HG02885 (cell line): Measurements from ENCODE around the gene NTNG1.

Source experiments
- ATAC-seq: cut with Tn5 transposase; IDR thresholded peaks from one replicate; pipeline ENCODE4 v1.9.1; 2021; ENCODE audit warnings: mild to moderate bottlenecking; ENCODE audit not compliant: unreplicated experiment, poor library complexity

Gene NTNG1

DNA sequence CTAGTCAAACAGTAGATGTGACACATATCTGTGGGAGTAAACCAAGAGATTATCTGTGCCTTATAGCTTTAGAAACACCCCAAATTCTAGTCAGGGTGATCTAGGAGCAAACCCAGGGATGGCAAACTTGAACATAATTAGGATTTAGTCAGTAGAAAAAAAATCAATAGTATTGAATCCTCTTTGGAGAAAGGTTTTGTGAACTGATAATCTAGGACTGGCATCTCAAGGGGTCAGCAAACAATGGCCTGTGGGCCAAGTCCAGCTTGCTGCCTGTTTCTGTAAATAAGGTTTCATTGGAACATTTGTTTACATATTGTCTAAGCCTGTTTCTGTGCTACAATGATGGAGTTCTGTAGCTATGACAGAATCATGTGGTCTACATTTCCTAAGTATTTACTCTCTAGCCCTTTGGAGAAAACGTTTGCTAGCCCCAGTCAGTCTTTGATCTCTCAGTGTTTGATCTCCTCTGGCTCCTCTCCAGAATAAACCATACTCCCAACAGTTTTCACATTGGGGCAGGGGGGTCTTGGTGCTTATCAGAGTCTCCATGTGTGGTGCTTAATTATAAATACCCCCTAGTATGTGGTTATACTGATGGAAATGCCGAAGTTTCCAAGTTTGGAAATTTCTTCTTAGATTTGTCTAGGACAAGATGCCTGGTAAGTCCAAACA is 385.8 kb downstream of the NTNG1 start:
- no peak for ATAC-seq

DNA sequence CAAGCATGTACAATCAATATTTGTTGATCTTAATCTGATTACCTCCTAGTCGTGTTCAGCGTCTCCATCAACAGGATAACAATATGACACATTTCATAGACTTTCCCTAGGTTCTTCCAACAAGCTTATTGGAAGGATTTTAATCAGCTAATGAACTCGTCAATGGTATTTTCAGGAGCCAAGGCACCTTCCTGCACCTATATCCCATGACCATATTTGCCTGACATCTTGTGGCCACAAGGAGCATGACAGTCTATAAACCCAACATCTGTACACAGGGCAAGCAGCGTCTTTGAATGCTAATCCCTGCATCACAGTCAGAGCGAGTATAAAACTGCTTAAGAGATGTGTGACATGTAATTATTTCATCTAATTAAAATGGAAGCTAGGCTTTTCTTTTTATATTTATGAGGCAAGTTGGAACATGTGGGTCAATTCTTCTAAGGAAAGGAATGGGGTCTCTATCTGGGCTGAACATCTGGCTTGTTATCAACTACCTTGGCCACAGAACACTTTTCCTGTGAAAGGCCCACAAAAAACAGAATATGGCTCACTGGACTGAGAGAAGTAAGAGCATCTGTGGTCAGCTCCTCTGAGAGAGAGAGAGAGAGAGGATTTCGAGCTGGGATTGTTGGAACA is 388.8 kb downstream of the NTNG1 start:
- peak; percentile 98 for ATAC-seq

DNA sequence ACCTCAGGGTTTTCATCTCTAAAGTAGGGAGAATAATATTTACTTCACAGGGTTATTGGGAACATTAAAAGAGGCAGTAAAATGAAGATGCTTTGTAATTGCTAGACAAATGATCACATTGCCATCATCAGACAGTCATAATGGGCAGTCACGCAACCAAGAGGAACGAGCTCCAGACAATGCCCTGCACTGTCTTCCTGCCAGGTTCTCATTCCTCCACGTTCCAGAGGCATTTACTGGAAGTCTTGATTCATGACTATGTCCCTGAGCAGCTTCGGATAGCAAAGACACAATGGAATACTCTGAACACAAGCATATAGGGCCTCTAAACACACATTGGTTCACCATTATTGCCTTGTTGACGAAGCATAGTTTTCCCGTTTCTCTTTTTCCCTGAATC is 389.7 kb downstream of the NTNG1 start:
- ATAC-seq = no peak

DNA sequence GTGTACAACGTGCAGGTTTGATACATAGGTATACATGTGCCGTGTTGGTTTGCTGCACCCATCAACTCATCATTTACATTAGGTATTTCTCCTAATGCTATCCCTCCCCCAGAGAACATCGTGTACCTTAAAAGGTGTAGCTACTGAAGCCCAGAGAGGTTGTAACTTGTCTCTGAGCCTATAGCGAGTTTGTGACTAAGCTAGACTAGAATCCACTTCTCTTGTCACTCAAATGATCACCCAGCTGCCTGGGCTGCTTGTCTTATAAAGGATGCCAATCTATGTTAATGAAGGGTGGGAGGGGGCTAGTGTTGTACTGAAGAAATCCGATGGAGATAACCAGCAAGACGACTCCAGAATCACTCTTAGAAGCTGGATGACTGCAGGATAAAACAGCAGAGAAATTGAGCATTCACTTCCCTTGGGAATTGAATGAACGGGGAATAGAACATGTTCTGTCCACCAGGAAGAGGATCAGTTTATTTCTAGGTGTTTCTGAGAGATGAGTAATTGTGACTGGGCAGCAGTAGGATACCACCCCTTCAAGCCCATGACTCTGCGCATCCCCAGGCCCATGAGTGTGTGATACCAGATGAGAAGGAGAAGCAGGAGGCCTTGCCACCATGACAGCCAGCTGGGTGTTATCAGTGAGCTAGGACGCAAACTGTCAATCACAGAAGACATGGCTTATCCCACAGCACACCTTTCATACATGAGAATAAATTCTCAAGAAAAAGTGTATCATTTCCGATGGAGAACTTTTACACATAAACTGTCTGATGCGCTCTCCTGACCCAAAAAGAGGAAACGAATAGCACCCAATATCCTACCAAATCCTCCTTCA is 390.4 kb downstream of the NTNG1 start:
- no peak for ATAC-seq

DNA sequence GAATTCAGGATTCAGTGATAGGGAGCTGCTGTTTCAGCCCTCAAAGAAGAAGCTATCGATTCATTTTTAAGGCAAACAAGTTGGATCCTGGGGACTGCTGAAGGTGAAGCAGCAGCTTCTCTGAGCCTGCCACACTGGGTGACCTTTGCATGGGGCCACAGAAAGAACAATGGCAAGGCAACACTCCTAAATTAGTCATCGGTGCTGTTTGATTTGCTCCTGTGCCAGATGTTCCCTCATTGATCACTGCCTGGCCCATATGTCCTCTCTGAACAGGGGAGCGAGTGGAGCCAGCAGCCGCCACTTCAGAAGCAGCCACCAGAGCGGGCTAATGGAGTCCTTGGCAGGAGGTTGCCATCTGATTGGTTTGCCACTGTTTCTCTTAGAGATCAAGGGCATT is 391.5 kb downstream of the NTNG1 start:
- ATAC-seq = no peak
